Measurements from ENCODE around the gene HAGHL.
"Not testable (repeated sequence)": the region's sequence is repeated elsewhere in the genome, so short reads cannot be mapped to it uniquely, and the experiment has no call there.

HAGHL gene

DNA sequence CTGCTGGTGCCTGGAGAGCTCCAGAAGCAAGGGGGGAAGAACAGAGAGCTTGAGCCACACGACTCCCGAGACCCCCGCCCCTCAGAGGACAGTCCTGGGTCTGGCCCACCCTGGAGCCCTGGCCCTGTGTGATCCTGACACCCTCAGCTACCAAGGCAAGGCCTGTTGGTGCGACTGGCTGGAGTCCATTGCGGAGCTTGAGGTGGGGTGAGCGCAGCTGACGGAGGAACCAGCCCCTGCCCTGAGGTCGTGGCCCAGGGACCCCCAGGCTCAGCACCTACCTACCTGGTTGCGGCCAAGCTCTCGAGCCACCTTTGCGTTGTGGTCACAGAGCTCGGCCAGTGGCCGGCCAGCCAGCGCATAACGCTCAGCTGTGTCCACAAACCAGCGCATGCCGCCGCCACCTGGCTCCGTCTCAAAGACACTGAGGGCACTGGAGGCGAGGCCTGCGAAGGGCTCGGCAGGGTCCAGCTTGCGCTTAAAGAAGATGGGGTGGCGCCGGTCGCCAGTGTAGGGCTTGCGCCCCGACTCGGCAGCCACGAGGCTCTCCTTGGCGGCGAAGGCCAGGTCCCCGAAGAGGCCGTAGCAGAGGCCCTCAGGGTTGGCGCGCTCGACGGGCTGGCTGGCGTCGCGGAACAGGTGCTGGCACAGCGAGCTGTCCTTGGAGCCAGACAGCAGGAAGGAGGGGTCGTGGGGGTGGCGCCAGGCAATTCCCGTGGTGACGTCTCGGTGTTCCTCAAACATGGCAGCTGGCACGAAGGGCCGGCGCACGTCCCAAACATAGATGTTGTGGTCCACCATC lies 40.2 kb upstream of the HAGHL start:
- DNase-seq (ENCODE audit: extremely low spot score, insufficient read length, low read depth) (no peak), FAIRE-seq (no peak)

DNA sequence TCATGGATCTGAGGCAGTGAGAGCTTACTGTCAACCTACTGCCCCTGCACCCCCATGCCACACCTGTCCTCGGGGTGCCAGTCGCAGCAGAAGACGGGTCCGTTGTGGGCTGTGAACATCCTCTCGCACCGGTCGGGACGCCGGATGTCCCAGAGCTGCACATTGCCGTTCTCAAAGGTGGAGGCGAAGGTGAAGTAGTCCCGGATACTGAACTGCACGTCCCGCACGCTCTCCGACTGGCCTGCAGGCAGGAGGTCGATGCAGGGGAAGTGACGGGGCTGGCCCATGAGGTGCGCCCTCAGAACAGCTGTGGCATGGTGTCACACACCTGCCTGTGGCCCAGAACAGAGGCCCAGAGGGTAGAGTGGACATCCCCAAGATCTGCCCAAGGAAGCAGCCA lies 39.4 kb upstream of the HAGHL start:
- no peak for DNase-seq (ENCODE audit: extremely low spot score, insufficient read length, low read depth)
- FAIRE-seq, result no peak

DNA sequence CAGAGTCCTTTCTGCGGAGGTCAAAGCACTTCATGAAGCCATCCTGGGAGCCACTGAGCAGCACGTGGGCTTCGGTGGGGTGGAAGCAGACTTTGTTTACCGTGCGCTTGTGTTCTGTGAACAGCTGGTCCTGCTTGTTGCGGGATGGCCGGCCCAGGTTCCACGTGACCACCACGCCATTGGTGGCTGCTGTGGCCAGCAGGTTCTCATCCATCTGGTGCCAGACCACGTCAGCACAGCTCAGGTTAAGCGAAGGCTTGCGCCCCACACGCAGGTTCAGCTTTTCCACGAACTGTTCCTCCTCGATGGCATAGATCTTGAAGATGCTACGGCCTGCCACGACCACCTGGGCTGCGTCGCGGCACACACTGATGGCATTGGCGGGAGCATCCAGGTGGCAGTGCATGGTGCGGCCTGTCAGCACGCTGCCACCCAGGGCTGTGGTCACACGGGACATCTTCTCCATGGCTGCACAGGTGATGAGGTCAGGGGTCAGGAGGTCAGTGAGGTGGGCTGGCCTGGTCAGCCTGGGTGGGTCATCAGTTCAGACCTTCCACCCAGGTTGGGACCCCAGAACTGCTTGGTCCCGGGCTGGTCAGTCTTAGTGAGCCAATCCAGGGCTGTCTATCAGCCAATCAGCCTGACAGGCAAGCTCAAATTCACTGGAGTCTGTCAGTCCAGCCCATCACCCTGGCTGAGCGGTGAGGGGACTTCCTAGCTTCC lies 37.6 kb upstream of the HAGHL start:
- FAIRE-seq, result no peak
- no peak for DNase-seq (ENCODE audit: extremely low spot score, insufficient read length, low read depth)

DNA sequence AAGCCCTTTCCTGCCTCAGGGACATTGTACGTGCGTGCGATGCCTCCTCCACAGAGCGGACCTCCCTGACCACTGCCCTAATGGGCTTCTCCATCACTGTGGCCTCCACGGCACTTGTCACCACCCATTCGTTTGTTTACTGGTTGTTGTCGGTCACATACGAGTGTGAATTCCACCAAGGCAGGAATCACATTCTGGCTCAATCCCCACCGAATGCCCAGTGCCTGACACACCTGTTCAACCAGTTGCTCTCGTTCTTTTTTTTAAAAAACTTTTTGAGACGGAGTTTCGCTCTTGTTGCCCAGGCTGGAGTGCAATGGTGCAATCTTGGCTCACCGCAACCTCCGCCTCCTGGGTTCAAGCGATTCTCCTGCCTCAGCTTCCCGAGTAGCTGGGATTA lies 35.7 kb upstream of the HAGHL start:
- not testable (repeated sequence) for FAIRE-seq; DNase-seq (ENCODE audit: extremely low spot score, insufficient read length, low read depth)

DNA sequence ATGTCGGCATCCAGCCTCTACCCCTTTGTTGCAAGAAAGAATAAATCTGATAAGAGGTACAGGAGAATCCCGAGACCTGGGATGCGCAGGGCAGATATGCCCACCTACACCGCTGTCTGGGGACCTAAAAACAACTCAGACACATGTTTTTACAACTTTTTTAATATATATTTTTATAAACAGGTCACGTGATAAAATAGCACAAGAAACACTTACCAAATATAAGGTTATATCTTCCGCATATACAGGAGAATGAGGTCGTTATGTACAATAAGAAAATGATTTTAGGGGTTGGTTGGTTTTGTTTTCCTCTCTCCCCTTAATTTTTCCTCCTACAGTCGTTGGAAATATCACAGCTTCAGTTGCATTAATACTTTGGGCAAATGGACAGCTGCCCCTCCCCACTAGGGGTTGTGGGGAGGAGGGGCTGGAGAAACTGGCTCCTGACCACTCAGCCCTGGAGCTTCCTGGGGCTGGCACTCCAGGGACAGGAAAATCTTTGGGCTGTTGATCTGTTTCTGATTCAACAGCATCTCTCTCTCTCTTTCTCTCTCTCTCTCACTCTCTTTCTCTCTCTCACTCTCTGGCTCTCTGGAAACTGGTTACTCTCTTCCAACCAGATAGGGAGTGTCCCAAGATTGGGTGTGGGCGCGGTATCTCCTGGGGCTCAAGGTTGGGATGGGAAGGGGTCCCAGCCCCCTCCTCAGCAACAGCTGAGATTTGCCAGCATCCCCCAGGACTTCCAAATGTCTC lies 34.4 kb upstream of the HAGHL start:
- DNase-seq (ENCODE audit: extremely low spot score, insufficient read length, low read depth), result no peak
- no peak for FAIRE-seq

DNA sequence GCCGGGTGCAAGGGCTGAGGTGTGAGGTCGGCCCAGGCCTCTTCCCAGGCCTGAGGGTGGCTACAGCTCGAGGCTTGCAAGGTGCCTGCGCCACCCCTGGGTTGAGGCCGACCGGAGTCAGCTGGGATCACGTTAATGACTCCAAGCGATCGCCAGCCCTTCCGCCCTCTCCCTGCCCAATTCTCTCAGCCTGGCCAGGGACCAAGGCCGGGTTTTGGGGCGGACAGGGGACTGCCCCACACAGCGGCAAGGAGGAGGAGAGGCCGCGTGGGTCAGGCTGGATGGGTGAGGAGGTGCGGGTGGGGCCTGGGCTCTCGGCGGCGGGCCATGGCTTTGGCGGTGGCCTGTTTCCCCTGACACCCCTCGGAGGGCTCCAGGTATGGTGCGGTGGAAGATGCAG lies 33.5 kb upstream of the HAGHL start:
- DNase-seq (ENCODE audit: extremely low spot score, insufficient read length, low read depth) (no peak), FAIRE-seq (no peak)

DNA sequence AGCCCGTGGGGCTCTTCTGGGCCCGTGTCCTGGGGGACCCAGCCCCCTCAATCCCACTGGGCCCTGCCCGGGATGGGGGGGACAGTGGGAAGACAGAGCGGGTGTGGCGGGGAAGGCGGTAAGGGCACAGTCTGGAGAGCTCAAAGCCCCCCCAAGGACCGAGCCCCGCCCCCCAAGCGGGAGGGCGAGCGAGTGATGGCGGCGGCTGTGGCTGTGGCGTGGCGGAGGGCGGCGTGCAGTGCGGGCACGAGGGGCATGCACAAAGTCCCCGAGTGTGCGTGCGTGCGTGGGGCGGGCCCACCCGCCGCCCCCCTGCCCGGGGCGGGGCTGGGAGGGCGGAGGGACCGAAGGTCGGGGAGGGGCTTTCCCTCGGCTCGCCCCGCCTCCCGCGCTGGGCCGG lies 33.1 kb upstream of the HAGHL start:
- FAIRE-seq (no peak), DNase-seq (ENCODE audit: extremely low spot score, insufficient read length, low read depth) (no peak)

DNA sequence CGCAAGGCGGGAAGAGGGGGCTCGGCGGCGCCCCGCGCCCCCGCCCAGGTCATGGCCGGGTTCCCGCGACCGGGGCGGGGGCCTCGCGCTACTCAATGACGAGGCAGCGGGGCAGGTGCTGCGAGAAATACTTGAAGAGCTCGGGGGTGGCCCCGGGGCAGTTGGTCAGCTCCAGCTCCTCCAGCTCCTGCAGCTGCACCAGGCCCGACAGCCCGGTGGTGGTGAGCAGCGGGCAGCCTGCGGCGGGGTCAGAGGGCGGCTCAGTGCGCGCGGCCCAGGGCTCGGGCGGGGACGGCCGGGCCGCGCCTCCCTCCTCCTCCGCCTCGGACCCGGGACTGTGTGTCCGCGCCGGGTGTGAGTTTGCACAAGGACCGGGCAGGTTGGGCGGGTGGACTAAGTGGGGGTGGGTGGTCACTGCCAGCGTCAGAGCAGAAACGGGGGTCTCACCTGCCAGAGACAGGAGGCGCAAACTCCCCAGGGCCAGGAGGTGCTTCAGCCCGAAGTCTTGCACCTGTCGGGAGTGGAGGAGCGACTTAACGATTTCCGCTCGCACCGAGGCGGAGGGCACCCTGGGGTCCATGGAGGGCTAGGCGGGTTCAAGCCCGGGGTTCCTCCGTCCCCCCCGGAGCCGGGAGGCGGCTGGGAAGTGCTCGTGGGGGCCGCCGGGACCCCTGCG lies 32.6 kb upstream of the HAGHL start:
- DNase-seq (ENCODE audit: extremely low spot score, insufficient read length, low read depth) (no peak), FAIRE-seq (no peak)

DNA sequence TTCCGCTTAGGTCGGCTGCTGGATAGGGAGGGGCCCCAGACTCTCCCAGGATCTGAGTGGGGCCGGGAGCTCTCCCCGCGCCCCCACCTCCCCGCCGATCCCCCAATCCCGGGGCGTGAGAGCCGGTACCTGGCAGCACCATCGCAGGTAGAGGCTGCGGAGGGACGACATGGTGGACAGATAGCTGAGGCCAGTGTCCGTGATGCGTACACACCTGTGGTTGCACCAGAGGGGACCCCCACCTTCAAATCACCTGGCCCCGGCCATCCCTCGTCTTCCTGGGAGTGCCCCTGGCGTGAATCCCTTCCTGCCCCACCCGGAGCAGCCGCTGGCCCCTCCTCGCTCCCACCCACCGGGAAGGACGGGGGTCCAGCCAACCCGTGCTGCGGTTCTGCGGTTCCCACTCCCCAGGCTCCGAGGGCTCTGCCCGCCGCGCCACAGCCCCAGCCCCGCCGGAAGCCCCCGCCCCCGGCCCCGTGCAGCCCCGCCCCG lies 32.0 kb upstream of the HAGHL start:
- no peak for DNase-seq (ENCODE audit: extremely low spot score, insufficient read length, low read depth)
- no peak for FAIRE-seq

DNA sequence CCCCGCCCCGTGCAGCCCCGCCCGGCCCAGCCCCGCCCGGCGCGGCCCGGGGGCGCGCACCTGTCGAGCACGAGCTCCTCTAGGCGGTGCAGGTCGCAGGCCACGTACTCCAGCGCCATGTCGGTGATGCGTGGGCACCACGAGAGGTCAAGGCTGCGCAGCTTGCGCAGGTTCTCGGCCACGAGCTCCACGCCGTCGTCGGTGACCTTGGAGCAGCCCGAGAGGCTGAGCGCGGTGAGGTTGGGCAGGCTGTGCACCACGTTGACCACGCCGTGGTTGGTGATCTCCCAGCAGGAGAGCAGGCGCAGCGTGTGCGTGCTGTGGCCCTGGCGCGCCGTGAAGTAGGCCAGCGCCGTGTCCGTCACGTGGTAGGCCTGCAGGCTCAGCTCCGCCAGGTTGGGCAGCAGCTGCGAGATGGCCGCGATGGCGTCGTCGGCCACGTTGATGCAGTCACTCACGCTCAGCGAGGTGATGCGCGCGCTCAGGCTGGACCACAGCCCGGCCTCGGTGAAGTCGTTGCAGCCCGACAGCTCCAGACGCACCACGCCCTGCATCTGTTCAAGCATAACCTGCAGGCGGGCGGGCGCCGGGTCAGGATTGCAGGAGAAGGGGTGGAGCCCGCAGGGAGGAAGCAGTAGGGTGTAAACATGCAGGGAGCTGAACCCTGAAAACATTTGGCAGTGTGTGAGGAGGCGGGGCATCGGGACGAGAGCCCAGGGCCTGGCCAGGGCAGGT lies 31.4 kb upstream of the HAGHL start:
- no peak for FAIRE-seq

DNA sequence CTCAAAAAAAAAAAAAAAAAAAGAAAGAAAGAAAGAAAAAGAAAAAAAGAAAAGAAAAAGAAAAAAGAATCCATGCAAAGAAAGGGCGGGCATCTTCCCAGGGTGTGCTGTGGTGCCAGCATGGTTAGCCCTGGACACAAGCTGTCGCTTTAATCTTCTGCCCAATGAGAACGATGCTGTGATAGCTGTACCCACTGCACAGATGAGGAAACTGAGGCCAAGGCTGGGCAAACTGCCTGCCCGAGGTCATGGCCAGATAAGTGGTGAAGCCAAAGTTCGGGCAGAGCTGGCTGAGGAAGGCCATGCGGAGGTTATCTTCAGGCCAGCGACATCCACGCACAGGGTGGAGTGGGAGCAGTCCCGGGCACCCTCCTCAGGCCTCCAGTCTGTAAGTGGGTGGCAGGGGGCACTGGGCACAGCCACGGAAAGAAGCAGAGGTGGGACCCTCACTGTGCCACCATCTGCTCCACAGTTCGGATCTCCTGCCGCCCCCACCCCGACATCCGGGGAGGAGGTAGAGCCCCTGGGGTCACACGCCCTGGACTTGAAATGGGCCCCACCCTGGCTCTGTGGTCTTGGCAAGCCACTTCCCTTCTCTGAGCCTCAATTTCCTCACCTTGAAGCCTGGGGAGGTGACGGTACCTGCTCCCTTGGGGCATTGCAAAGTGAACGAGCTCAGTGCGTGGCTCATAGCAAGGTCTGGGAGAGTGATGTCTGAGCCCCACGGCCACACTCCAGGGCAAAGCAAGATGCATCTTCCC lies 27.8 kb upstream of the HAGHL start:
- FAIRE-seq (no peak), DNase-seq (ENCODE audit: extremely low spot score, insufficient read length, low read depth) (no peak)

More for the DNA sequence above, 31.4 kb upstream of the HAGHL start:
- no peak for DNase-seq (ENCODE audit: extremely low spot score, insufficient read length, low read depth)

DNA sequence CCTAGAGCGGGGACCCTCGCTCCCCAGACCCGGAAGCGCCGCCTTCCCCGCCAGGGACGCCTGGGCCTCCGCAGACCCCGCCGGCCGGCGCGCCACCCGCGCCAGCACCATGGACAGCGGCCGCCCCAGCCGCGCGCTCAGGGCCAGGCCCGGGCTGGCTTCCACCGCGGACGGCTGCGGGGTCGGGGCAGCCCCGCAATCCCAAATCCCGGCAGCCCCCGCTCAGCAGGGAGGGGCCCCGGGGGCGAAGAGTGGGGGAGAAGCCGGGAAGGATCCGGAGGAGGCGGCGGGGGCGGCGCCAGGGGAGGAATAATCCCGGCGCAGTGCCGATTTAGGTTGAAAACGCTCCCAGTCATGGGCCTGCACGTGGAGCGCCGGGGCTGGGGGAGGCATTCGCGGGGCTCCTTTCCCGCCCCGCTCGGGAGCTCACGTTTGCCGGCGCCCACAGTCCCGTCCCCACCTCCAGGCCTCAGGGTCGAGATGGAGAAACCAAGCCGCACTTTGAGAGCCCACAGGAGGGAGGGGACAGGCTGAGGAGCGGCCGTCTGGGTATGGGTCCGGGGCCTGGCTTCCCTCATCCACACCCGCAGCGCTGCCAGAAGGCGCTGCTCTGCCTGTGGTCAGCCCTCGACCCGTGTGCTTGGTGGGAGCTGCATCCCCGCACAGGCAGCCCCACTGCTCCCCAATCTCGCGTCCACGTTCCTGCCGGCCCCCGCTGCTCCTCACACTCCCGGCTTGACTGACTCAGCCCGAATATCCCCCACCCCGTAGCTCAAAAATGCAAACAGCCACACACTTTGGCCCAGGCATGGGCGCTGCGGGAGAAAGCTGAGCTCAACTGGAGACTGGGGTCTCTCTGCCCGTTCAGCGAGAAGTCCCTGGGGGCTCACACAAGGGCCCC lies 26.0 kb upstream of the HAGHL start:
- FAIRE-seq, result no peak
- no peak for DNase-seq (ENCODE audit: extremely low spot score, insufficient read length, low read depth)

DNA sequence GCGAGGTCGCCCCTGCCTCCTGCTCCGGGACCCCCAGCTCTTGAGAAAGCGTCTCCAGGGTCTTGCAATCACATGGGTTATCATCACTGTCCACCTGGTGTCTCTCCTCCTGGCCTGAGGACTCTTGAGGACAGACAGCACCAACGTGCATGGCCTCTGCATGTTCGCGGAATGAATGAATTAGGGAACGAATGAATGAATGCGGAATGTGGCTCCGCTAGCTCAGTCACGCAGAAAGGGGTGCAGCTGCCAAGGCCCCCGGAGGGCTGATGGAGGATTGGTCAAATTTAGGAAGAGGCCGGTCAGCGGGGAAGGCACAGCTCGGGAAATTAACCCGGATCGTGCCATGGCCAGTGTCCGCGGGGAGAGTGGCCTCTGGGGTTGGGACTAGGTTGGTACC lies 24.6 kb upstream of the HAGHL start:
- FAIRE-seq (no peak), DNase-seq (ENCODE audit: extremely low spot score, insufficient read length, low read depth) (no peak)

DNA sequence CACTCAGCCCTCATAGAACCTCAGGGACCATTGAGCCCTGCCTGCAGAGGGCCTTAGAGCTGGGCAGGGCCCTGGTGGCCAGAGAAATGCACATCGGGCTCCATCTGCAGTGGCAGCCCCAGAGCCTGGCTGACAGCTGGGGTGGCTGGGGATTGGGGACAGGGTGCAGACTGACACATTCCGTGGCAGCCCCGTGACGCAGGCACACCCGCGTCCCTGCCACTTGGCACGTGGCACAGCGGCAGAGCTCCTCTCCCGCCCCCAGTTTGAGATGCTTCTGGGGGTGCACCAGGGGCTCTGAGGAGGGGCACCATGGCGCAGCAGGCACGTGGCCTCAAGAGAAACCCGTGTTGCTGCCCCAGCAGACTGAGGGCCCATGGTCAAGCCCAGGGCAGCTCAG lies 23.5 kb upstream of the HAGHL start:
- DNase-seq (ENCODE audit: extremely low spot score, insufficient read length, low read depth) (no peak), FAIRE-seq (no peak)

DNA sequence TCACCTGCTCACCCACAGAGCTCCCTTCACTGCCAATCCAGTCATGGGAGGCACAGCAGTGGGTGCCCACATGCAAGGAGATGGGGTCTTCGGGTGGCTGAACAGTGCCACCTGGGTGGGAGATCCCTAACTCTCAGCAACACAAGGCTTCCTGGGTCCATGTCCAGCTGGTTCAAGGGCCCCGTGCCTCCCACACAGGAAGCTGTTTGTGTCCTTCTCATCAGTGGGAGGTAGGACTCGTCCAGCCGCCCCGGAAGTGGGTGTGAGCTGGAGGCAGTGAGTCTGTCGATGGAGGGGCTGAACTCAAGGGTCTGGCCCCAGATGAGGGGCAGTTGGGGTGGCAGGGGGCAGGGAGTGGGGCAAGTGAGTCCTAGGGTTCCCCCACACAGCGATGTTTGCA lies 22.9 kb upstream of the HAGHL start:
- FAIRE-seq (no peak), DNase-seq (ENCODE audit: extremely low spot score, insufficient read length, low read depth) (no peak)

DNA sequence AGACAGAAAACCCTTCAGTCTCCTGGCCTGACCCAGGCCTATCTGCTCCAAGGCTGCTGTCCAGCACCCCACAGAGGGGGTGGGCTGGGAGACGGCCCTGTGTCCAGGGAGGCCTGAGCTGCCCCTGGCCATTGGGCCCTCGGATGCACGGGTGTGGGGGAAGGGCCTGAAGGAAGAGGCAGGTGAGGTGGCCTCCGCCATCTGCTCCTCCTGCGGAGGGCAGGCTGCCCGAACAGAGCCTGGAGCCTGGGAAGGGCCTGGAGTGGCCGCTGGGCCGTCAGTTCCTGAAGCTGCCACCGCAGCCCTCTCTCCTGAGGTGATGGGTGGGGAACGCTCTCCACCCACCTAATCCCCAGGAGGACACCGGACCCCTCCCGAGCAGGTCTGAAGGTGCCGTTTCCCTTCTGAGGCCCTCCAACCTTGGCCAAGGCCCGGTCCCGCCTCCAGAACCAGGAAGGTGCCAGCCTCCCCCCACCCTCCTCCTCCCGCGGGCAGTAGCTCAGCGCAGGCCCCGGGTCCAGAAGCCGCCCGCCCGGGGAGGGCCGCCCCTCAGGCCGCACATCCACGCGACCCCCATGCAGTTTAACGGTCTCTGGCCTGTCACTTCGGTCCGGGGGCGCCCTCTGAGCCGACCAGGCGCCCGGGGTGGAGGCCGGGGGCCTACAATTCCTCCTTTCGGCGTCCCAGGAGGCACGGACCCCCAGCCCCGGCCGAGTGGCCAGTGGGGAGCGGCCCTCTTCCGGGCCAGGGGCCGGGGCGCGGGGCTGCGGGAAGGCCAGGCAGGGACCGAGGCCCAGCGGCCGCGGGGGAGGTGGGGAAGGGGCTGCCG lies 22.1 kb upstream of the HAGHL start:
- no peak for DNase-seq (ENCODE audit: extremely low spot score, insufficient read length, low read depth)
- FAIRE-seq, result no peak

Data from GM18507 (cell line).